ELR (cell line): ENCODE data around the gene KIF26B.

Source experiments
- DNase-seq: peaks from one replicate; pipeline ENCODE4 v3.0.0-alpha.2; 2015; ENCODE audit warnings: low read depth

The KIF26B gene

DNA sequence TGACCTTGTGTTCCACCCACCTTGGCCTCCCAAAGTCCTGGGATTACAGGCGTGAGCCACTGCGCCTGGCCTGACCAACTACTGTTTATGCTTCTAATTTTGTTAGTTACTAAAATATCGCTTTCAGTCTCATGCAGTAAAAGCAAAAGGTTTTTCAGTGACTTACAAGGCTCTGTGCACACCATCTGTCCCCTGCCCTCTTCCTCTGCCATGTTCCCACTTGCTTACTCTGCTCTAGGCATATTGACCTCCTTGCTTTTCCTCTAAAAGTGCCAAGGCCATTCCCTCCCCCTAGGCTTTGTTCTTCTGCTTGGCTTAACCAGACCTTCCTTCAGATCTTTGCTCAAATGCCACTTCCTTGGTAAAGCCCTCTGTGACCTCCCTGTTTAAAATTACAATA is 276.9 kb downstream of the KIF26B start:
- no peak for DNase-seq

- DNase-seq: no peak
These were observed 277.6 kb downstream of the KIF26B start for GRCh38 chr1:245432228-245432875.

GRCh38 chr1:245433561-245433960 is 278.8 kb downstream of the KIF26B start:
- DNase-seq: no peak

- no peak for DNase-seq
These were observed 279.5 kb downstream of the KIF26B start for GRCh38 chr1:245434280-245434679.

DNA sequence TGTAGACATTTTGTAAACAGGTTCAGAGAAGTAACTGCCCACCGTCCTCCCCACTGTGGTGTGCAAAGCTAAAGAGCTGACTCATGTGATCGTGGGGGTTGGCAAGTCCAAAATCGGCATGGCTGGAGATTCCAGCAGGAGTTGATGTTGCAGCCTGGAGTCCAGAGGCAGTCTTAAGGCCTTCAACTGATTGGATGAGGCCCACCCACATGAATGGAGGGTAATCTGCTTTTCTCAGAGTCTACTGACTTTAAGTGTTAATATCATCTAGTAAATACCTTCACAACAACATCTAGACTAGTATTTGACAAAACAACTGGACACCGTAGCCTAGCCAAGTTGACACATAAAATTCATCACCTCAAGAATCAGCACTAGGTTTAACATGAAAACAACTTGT is 281.6 kb downstream of the KIF26B start:
- no peak for DNase-seq

DNA sequence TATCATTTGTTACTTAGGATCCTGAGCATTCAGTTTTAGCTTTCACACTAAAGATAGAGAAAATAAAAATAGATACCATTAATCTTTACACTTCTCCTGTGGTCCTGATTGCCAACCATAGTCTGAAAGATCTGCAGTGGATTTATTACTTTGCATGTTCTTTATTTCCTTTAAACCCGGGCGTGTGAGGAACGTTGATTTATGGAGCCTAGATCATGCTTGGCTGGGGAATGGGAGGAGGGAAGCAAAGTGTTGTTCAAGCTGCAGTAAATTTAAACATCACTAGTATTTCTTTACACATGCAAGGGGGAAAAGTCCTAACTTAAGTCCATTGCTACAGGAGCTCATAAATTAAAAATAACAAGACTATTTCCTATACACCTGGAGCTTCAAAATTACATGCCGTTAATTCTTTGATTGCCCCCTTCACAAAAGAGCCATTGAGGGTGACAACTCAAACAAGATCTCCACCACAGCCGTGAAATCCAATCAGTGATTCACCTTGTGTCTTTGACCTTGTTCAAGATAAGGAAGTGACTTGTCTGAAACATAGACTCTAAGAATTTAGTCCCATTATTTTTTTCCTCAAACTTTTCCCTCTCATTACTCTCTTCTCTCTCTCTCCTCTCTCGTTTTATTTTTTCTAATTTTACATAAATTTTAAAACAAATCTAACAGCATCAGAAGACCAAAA is 282.7 kb downstream of the KIF26B start:
- DNase-seq: no peak

DNA sequence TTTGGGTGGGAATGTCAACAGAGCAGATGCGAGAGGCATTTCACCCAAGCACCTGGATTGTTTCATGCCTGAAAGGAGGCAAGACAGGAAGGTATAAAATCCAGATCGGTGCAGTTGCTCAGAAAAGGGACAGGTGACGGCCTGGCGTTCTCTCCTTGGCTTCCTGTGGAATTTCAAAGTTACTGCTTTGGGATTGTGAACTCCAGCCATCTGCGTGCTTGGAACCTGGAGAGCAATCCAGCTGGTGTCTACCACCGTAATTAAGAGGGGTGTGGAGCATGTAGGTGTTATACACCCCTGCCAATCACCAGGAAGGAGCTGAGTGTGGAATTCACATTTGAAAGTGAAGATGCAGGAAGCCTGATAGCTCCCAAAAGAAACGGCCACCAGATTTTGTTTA is 286.1 kb downstream of the KIF26B start:
- no peak for DNase-seq

DNA sequence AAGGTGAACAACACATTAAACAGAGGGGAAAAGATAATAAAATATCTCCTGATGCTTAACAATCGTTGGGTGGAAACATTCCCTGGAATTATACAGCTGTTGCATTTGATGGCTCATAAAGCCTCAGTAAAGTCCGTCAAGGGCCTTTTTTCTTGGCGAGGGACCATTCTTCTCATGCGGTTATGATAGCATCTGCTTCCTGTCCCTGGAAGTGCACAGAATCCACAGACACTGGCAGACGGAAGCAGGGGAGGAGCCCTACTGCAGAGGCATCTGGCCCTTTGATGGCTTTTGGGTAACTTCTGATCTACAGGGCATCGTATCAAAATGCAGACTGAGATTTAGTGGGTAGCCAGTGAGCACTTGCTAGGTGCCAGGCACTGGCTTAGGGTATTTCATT is 286.9 kb downstream of the KIF26B start:
- no peak for DNase-seq

- DNase-seq: no peak
These were observed 289.5 kb downstream of the KIF26B start for GRCh38 chr1:245444147-245444828.

DNA sequence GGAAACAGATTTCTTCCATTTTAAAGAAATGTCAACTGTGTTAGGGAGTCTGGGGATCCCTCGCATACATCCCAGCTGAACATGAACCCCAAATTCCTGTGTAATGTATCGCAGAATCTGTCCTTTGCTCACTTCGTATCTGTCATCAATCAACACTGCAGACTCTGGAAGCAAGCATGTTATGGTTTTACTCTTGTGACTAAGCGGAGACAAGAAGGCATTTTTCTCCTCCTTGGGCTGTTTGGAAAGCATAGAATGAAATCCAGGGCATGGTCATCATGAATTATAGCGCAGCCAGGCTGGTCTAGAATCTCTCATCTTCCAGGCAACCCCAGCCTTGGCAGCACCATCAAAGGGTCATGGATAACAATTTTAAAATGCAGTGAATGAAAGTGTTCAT is 290.2 kb downstream of the KIF26B start:
- no peak for DNase-seq

DNA sequence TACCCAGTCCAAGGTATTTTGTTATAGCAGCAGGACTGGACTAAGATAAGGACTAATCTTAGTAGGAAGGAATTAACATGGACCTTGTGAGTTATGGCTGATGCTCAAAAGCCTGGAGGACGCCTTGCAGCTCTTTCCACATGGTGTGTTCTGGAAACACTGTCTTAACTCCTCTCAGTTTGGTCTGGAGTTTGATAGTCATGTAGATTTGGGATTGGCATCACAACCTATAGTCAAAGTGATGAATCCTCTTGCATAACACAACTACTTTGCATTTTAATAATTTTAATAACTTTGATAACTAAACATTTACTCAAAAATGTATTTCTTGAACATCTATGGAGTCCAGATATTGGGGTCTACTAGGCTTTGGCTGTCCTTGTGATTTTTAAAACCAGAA is 293.7 kb downstream of the KIF26B start:
- DNase-seq: no peak

GRCh38 chr1:245448975-245449431 is 294.2 kb downstream of the KIF26B start:
- DNase-seq: no peak

- no peak for DNase-seq
These were observed 298.8 kb downstream of the KIF26B start for GRCh38 chr1:245453541-245453940.

DNA sequence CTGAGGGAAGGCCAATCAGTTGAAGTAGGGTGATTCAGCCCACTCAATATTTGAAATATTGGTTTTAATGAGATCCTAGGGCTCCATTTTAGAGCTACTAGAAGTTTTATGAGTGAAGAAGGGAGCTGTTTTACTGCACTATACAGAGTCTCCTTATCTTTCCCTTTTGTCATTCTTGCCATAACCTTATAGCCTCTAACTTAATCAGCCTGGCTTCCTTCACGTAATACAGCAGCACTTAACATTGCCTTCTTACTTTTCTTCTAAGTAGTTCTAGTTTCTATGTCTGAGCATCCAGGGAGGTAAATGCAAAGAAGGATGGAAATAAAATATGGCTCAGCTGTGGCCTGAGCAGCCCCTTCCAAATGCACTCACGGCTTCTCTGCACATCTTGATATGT is 299.3 kb downstream of the KIF26B start:
- no peak for DNase-seq

GRCh38 chr1:245457562-245457961 is 302.8 kb downstream of the KIF26B start:
- no peak for DNase-seq

GRCh38 chr1:245458234-245458633 is 303.4 kb downstream of the KIF26B start:
- DNase-seq: no peak

DNA sequence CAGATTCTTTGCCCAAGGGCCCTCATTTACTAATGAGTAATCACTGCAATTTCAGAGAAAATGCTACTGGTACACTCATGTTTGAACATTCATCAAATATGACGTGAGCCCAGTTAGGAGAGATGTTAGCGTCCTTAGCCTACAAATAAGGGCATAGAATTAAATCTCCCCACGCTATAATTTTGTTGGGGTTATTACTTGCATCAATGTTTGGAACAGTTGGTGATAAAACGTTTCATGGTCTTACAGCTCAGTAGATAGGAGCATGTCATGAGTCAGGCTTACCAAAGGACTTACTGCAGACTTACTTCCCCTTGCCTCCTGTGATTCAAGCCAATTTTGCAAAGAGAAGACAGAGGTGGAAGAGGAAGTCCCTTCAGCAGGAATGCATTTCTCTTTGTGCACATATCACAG is 304.0 kb downstream of the KIF26B start:
- DNase-seq: peak; percentile 8

DNA sequence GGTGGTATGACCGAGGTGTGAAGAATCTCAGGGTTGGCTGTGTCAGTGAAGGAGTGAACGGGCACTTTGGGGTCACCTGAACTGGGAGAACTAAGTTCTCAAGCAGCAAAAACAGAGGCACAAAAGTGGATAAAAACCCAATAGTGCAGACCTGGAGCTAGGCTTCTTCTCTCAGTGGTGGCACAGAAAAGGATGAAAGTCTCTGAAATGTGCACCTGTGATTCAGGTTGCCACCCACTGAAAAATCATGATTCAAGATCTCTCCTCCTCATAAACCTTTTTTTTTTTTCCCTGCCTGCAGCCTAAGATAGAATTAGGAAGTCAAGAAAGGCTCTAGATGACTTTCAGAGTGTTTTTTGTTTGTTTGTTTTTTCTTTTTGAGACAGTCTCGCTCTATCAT is 304.8 kb downstream of the KIF26B start:
- no peak for DNase-seq

GRCh38 chr1:245461681-245462080 is 306.9 kb downstream of the KIF26B start:
- no peak for DNase-seq

DNA sequence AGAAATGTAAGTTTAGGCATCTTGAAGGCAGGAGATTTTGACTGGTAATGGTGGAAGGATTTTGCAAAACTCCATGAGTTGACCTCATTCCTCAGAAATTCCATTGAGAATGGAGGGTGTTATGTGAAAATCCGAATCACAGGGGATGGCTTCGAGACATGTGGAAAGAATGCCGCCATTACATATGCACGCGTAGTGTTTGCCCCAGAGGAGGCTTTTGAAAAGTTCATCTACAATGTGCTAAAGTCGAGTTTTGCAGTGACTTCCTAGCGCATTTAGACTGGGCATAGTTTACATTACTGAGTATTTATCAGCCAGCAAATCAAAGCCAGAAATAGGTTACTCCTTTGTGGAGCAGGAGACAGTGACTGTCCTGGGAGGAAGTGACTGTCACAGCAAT is 307.4 kb downstream of the KIF26B start:
- DNase-seq: no peak

GRCh38 chr1:245463392-245464165 is 308.8 kb downstream of the KIF26B start:
- DNase-seq: no peak

GRCh38 chr1:245464290-245464689 is 309.5 kb downstream of the KIF26B start:
- no peak for DNase-seq

DNA sequence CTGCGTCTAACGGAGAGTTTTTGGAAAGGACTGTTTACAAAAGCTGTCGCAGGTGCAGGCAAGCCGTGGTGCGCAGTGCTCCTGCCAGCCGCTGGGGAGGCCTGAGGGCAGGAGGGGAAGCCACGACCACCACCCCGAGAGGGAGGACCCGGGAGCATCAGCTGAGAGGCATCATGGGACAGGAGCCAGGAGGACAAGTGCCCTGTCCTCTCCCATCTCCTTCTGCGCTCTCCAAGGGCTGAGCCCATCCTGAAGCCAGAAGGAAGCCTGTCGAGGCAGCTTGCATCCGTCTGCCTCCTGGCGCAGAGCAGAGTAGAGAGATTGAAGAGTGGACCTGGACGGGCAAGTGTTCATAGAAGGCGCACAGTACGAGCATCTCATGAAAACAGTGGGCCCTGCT is 310.9 kb downstream of the KIF26B start:
- no peak for DNase-seq
